WTC11 (cell line): ENCODE measurements around the gene FOXP1.

Experiments
- CREB1 ChIP-seq: sonication (generic); formaldehyde crosslinking; IDR thresholded peaks from 2 replicates; pipeline ENCODE4 v1.8.0; 2023; ENCODE audit warnings: mild to moderate bottlenecking, missing genetic modification reagents
- NR2C2 ChIP-seq: sonication (generic); formaldehyde crosslinking; IDR thresholded peaks from 2 replicates; pipeline ENCODE4 v1.8.0; 2022; ENCODE audit warnings: mild to moderate bottlenecking, missing genetic modification reagents
- NR3C1 ChIP-seq: sonication (generic); formaldehyde crosslinking; conservative IDR thresholded peaks from 2 replicates; pipeline ENCODE4 v1.8.1; 2023; ENCODE audit warnings: low read depth, mild to moderate bottlenecking, missing genetic modification reagents
- TF ChIP-seq, protein P1 (sequence below): fragments of 250-450 bp; sonication (Bioruptor Pico); IDR thresholded peaks from 2 replicates; pipeline ENCODE4 v2.1.2; 2022; ENCODE audit warnings: mild to moderate bottlenecking, moderate library complexity
- TF ChIP-seq, protein P2 (sequence below): sonication (generic); formaldehyde crosslinking; IDR thresholded peaks from 2 replicates; pipeline ENCODE4 v1.8.1; 2023; ENCODE audit warnings: mild to moderate bottlenecking, missing genetic modification reagents, moderate library complexity
- TF ChIP-seq, protein P3 (sequence below): fragments of 200-600 bp; IDR thresholded peaks from 2 replicates; pipeline ENCODE4 v1.8.0; 2022; ENCODE audit warnings: antibody characterized with exemption
- TF ChIP-seq, protein P4 (sequence below): sonication (generic); formaldehyde crosslinking; IDR thresholded peaks from 2 replicates; pipeline ENCODE4 v1.8.1; 2022; ENCODE audit warnings: low read depth, missing genetic modification reagents, borderline replicate concordance
- TF ChIP-seq, protein P5 (sequence below): sonication (generic); formaldehyde crosslinking; IDR thresholded peaks from 2 replicates; pipeline ENCODE4 v1.8.0; 2022; ENCODE audit warnings: mild to moderate bottlenecking, missing genetic modification reagents
- TF ChIP-seq, protein P6 (sequence below): sonication (generic); formaldehyde crosslinking; IDR thresholded peaks from 2 replicates; pipeline ENCODE4 v1.8.1; 2023; ENCODE audit warnings: mild to moderate bottlenecking, missing genetic modification reagents
- TF ChIP-seq, protein P7 (sequence below): sonication (generic); formaldehyde crosslinking; IDR thresholded peaks from 2 replicates; pipeline ENCODE4 v1.8.1; 2023; ENCODE audit warnings: mild to moderate bottlenecking, missing genetic modification reagents, moderate library complexity

DNA sequence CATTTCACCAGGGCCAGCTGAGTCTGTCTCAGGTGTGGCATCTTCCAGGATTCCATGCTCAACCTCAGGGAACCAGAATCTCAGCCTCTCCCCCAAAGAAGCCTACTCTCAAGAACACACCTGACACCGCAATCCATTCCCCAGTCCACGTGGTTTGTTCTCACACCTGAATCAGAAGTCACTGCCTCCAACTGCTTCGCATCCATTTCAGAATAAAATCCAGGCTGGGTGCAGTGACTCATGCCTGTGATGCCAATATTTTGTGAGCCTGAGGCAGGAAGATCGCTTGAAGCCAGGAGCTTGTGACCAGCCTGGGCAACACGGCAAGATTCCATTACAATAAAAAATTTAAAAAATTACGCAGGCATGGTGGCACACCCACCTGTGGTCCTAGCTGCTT, 212.2 kb downstream of the FOXP1 start:
- TF ChIP-seq, protein P1, sequence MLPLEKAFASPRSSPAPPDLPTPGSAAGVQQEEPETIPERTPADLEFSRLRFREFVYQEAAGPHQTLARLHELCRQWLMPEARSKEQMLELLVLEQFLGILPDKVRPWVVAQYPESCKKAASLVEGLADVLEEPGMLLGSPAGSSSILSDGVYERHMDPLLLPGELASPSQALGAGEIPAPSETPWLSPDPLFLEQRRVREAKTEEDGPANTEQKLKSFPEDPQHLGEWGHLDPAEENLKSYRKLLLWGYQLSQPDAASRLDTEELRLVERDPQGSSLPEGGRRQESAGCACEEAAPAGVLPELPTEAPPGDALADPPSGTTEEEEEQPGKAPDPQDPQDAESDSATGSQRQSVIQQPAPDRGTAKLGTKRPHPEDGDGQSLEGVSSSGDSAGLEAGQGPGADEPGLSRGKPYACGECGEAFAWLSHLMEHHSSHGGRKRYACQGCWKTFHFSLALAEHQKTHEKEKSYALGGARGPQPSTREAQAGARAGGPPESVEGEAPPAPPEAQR: no peak
- TF ChIP-seq, protein P2, sequence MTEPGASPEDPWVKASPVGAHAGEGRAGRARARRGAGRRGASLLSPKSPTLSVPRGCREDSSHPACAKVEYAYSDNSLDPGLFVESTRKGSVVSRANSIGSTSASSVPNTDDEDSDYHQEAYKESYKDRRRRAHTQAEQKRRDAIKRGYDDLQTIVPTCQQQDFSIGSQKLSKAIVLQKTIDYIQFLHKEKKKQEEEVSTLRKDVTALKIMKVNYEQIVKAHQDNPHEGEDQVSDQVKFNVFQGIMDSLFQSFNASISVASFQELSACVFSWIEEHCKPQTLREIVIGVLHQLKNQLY (CRISPR knock-in tag): no peak
- TF ChIP-seq, protein P3, sequence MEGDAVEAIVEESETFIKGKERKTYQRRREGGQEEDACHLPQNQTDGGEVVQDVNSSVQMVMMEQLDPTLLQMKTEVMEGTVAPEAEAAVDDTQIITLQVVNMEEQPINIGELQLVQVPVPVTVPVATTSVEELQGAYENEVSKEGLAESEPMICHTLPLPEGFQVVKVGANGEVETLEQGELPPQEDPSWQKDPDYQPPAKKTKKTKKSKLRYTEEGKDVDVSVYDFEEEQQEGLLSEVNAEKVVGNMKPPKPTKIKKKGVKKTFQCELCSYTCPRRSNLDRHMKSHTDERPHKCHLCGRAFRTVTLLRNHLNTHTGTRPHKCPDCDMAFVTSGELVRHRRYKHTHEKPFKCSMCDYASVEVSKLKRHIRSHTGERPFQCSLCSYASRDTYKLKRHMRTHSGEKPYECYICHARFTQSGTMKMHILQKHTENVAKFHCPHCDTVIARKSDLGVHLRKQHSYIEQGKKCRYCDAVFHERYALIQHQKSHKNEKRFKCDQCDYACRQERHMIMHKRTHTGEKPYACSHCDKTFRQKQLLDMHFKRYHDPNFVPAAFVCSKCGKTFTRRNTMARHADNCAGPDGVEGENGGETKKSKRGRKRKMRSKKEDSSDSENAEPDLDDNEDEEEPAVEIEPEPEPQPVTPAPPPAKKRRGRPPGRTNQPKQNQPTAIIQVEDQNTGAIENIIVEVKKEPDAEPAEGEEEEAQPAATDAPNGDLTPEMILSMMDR: no peak
- TF ChIP-seq, protein P4, sequence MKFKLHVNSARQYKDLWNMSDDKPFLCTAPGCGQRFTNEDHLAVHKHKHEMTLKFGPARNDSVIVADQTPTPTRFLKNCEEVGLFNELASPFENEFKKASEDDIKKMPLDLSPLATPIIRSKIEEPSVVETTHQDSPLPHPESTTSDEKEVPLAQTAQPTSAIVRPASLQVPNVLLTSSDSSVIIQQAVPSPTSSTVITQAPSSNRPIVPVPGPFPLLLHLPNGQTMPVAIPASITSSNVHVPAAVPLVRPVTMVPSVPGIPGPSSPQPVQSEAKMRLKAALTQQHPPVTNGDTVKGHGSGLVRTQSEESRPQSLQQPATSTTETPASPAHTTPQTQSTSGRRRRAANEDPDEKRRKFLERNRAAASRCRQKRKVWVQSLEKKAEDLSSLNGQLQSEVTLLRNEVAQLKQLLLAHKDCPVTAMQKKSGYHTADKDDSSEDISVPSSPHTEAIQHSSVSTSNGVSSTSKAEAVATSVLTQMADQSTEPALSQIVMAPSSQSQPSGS (CRISPR knock-in tag): no peak
- TF ChIP-seq NR3C1 (CRISPR knock-in tag) (no peak), CREB1 (no peak), NR2C2 (CRISPR knock-in tag) (no peak)
- TF ChIP-seq, protein P5, sequence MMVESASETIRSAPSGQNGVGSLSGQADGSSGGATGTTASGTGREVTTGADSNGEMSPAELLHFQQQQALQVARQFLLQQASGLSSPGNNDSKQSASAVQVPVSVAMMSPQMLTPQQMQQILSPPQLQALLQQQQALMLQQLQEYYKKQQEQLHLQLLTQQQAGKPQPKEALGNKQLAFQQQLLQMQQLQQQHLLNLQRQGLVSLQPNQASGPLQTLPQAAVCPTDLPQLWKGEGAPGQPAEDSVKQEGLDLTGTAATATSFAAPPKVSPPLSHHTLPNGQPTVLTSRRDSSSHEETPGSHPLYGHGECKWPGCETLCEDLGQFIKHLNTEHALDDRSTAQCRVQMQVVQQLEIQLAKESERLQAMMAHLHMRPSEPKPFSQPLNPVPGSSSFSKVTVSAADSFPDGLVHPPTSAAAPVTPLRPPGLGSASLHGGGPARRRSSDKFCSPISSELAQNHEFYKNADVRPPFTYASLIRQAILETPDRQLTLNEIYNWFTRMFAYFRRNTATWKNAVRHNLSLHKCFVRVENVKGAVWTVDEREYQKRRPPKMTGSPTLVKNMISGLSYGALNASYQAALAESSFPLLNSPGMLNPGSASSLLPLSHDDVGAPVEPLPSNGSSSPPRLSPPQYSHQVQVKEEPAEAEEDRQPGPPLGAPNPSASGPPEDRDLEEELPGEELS (CRISPR knock-in tag): no peak
- TF ChIP-seq, protein P6, sequence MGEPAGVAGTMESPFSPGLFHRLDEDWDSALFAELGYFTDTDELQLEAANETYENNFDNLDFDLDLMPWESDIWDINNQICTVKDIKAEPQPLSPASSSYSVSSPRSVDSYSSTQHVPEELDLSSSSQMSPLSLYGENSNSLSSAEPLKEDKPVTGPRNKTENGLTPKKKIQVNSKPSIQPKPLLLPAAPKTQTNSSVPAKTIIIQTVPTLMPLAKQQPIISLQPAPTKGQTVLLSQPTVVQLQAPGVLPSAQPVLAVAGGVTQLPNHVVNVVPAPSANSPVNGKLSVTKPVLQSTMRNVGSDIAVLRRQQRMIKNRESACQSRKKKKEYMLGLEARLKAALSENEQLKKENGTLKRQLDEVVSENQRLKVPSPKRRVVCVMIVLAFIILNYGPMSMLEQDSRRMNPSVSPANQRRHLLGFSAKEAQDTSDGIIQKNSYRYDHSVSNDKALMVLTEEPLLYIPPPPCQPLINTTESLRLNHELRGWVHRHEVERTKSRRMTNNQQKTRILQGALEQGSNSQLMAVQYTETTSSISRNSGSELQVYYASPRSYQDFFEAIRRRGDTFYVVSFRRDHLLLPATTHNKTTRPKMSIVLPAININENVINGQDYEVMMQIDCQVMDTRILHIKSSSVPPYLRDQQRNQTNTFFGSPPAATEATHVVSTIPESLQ: no peak
- TF ChIP-seq, protein P7, sequence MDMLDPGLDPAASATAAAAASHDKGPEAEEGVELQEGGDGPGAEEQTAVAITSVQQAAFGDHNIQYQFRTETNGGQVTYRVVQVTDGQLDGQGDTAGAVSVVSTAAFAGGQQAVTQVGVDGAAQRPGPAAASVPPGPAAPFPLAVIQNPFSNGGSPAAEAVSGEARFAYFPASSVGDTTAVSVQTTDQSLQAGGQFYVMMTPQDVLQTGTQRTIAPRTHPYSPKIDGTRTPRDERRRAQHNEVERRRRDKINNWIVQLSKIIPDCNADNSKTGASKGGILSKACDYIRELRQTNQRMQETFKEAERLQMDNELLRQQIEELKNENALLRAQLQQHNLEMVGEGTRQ (CRISPR knock-in tag): no peak
